B cell (primary cell): Measurements from ENCODE around the gene DNM2. TPM values are rescaled to one million over a fixed set of nuclear protein-coding genes. Genes with fewer than 3 reads are reported as not detected.
"Not testable (repeated sequence)": the region's sequence is repeated elsewhere in the genome, so short reads cannot be mapped to it uniquely, and the experiment has no call there.

Experiments
- ATAC-seq: fragments of 200-7000 bp; cut with Tn5 transposase; one replicate; pipeline ENCODE4 v1.10.0; 2021; ENCODE audit warnings: low read depth, mild to moderate bottlenecking, moderate number of reproducible peaks, moderate library complexity
- CTCF ChIA-PET: fragments of 350-600 bp; sonication (Branson Sonifier 250); formaldehyde crosslinking; loops from one replicate; lab custom pipeline; 2021; ENCODE audit warnings: antibody characterized with exemption, inconsistent platforms; lab: Charles Lee
- POLR2A ChIA-PET: fragments of 350-600 bp; sonication (Branson Sonifier 250); formaldehyde crosslinking; loops from one replicate; lab custom pipeline; 2021; ENCODE audit warnings: antibody characterized with exemption; lab: Charles Lee
- DNase-seq: peaks from one replicate; pipeline ENCODE4 v3.0.0; 2013
- H2AFZ ChIP-seq: 2 replicates; pipeline ENCODE4 v1.6.1; 2012; ENCODE audit warnings: mild to moderate bottlenecking, low read depth, low read length; ENCODE audit not compliant: insufficient read depth, poor library complexity, severe bottlenecking
- H3K27ac ChIP-seq, 2 donors: 1 replicate in 1 of 2; 2 replicates in 1 of 2; pipeline ENCODE4 v1.5.1; 2012 to 2013; ENCODE audit warnings: low read length in 2 of 2, mild to moderate bottlenecking in 2 of 2, moderate library complexity in 1 of 2
- H3K27me3 ChIP-seq, 4 experiments: fragments of 200-600 bp in 1 of 4; sonication (generic) in 1 of 4; replicated peaks in 1 of 4; 1 replicate in 2 of 4; 2 replicates in 2 of 4; pipeline versions ENCODE4 v1.6.1 to v1.7.0; 2013 to 2016; ENCODE audit warnings: low read length in 3 of 4, mild to moderate bottlenecking in 2 of 4, mixed read lengths in 1 of 4, moderate library complexity in 1 of 4; ENCODE audit not compliant: insufficient read depth in 4 of 4, control insufficient read depth in 3 of 4; ENCODE audit errors: control extremely low read depth in 1 of 4
- H3K36me3 ChIP-seq, 2 experiments: replicated peaks in 1 of 2; 1 replicate in 1 of 2; 2 replicates in 1 of 2; pipeline versions ENCODE4 v1.6.1 to v1.7.1; 2013; ENCODE audit warnings: low read length in 1 of 2; ENCODE audit not compliant: insufficient read depth in 2 of 2, control insufficient read depth in 1 of 2; ENCODE audit errors: control extremely low read depth in 1 of 2, extremely low read depth in 1 of 2
- H3K4me1 ChIP-seq, 2 donors: fragments of 200-600 bp in 1 of 2; sonication (generic) in 1 of 2; 1 replicate in 1 of 2; 2 replicates in 1 of 2; pipeline versions ENCODE4 v1.5.1 to v1.6.1; 2013 to 2017; ENCODE audit warnings: low read length in 2 of 2; ENCODE audit not compliant: control insufficient read depth in 2 of 2, insufficient read depth in 2 of 2
- H3K4me2 ChIP-seq: replicated peaks from 2 replicates; pipeline ENCODE3; 2012; ENCODE audit warnings: mild to moderate bottlenecking, low read depth, low read length; ENCODE audit not compliant: poor library complexity, severe bottlenecking
- H3K4me3 ChIP-seq, 5 experiments: fragments of 200-600 bp in 1 of 5; sonication (generic) in 1 of 5; 1 replicate in 3 of 5; 2 replicates in 2 of 5; pipeline versions ENCODE4 v1.5.1 to v1.7.0; 2011 to 2016; ENCODE audit warnings: low read length in 4 of 5, mild to moderate bottlenecking in 4 of 5, low read depth in 2 of 5, control low read depth in 1 of 5, moderate library complexity in 1 of 5; ENCODE audit not compliant: insufficient read depth in 1 of 5; ENCODE audit errors: control extremely low read depth in 1 of 5, extremely low read depth in 1 of 5
- H3K79me2 ChIP-seq: fragments of 200-600 bp; sonication (generic); one replicate; pipeline ENCODE4 v1.6.0; 2016; ENCODE audit warnings: low read length; ENCODE audit not compliant: control insufficient read depth, insufficient read depth
- H3K9ac ChIP-seq: fragments of 200-600 bp; sonication (generic); 2 replicates; pipeline ENCODE4 v1.6.1; 2017; ENCODE audit warnings: mild to moderate bottlenecking, low read length, moderate library complexity
- H3K9me3 ChIP-seq, 3 donors: one replicate each; pipeline versions ENCODE4 v1.6.1 to v1.7.1; 2013; ENCODE audit warnings: low read length in 2 of 3; ENCODE audit not compliant: control insufficient read depth in 2 of 3, insufficient read depth in 1 of 3; ENCODE audit errors: control extremely low read depth in 1 of 3
- H4K20me1 ChIP-seq: 2 replicates; pipeline ENCODE4 v1.6.0; 2012; ENCODE audit warnings: mild to moderate bottlenecking, low read length; ENCODE audit not compliant: insufficient read depth, control insufficient read depth, poor library complexity, severe bottlenecking
- H3K27ac Mint-ChIP-seq: one replicate; pipeline ENCODE4 v1.8.0; 2021; ENCODE audit warnings: mixed read lengths
- H3K27me3 Mint-ChIP-seq: one replicate; pipeline ENCODE4 v1.8.0; 2021; ENCODE audit warnings: mixed read lengths
- H3K4me1 Mint-ChIP-seq: one replicate; pipeline ENCODE4 v1.8.0; 2021; ENCODE audit warnings: mixed read lengths
- H3K4me3 Mint-ChIP-seq: one replicate; pipeline ENCODE4 v1.8.0; 2021; ENCODE audit warnings: mixed read lengths
- H3K9me3 Mint-ChIP-seq: one replicate; pipeline ENCODE4 v1.8.0; 2022; ENCODE audit warnings: mixed read lengths; ENCODE audit not compliant: insufficient read depth
- CTCF ChIP-seq: fragments of 200-600 bp; IDR thresholded peaks from one replicate; pipeline ENCODE4 v1.8.0; 2022; ENCODE audit warnings: antibody characterized with exemption, mild to moderate bottlenecking
- EZH2 ChIP-seq: IDR thresholded peaks from 2 replicates; pipeline ENCODE4 v1.6.1; 2012; ENCODE audit warnings: borderline replicate concordance, low read depth, mild to moderate bottlenecking, moderate library complexity, low read length; ENCODE audit not compliant: insufficient read depth, poor library complexity, severe bottlenecking
- WGBS: methylation state at CpG from one replicate; pipeline ENCODE4 v1.1.5; 2013; ENCODE audit warnings: missing lambda C conversion rate; ENCODE audit not compliant: insufficient coverage; 5-methylcytosine and 5-hydroxymethylcytosine counted together
- intact Hi-C: fragments of 100-400 bp; cut with micrococcal nuclease; formaldehyde crosslinking; loops from one replicate; pipeline ENCODE4 v1.10.0; 2022
- polyA plus RNA-seq: library from polyadenylated mRNA; depleted of rRNA; stranded (reverse); fragments of >200 nt; gene quantifications from 2 replicates; pipeline ENCODE4 v1.2.3, GENCODE V29; 2012
- total RNA-seq, 2 donors: library from RNA; stranded (reverse); fragments of 120-200 nt in 1 of 2; gene quantifications; 1 replicate in 1 of 2; 2 replicates in 1 of 2; pipeline versions ENCODE4 v1.2.3 to v1.2.4, GENCODE V29; 2013 to 2022

The DNM2 gene
- total and polyA plus RNA-seq, 2 donors (not counting 1 experiment from before 2014, with no cell fraction given): 163 to 353 TPM

- Histone ChIP-seq H4K20me1 (peaks cover 44% of the 10 kb centered on the region), H3K36me3 (peaks cover 0 to 1% of the 10 kb centered on the region in 2 experiments), H2AFZ (no peak overlapping the region), H3K9me3 (peaks cover 0 to 5% (median 0%) of the 10 kb centered on the region in 3 donors), H3K27me3 (no peaks in the 10 kb centered on the region), H3K79me2 (peaks cover 97% of the 10 kb centered on the region), H3K4me1 (peaks cover 19 to 42% of the 10 kb centered on the region in 2 donors), H3K9ac (no peak overlapping the region), H3K4me2 (peak overlapping the region; percentile 26), H3K4me3 (no peak overlapping the region), H3K27ac (peak overlapping the region; percentile 17 to 30)
- H3K4me3 Mint-ChIP-seq: peak overlapping the region; percentile 50
- no peaks in the 10 kb centered on the region for H3K9me3 Mint-ChIP-seq
- ChIA-PET CTCF (interaction anchor here (1.2 to 1.5 kb wide), 2 partner anchors 12 to 14 kb away, joined by 3 to 5 read pairs; no protein-coding TSS in a partner anchor), POLR2A (no interaction called here)
- H3K27me3 Mint-ChIP-seq: no peaks in the 10 kb centered on the region
- 43% methylated on average over 6 of the region's 10 CpGs for WGBS
- TF ChIP-seq EZH2 (no peak), CTCF (no peak)
- DNase-seq (no peak), ATAC-seq (no peak)
- H3K4me1 Mint-ChIP-seq: peaks cover 43% of the 10 kb centered on the region
- intact Hi-C loops: loop anchor here (10.0 kb wide), 1 partner anchor 278 kb away; the partner anchor contains the start of gene SPC24
- peak overlapping the region; percentile 65 for H3K27ac Mint-ChIP-seq
Measured at GRCh38 chr19:10876459-10877240, 158.8 kb downstream of the DNM2 start.

- H3K27me3 ChIP-seq, H3K4me2 ChIP-seq, ATAC-seq, DNase-seq, H3K9me3 Mint-ChIP-seq, H3K9ac ChIP-seq, H3K9me3 ChIP-seq, H3K4me3 ChIP-seq, H3K27me3 Mint-ChIP-seq, H3K36me3 ChIP-seq, H2AFZ ChIP-seq: not testable (repeated sequence)
- Mint-ChIP-seq H3K27ac (peak overlapping the region; percentile 55), H3K4me1 (peaks cover 39% of the 10 kb centered on the region), H3K4me3 (peak overlapping the region; percentile 81)
- Histone ChIP-seq H4K20me1 (peaks cover 53% of the 10 kb centered on the region), H3K27ac (peak overlapping the region in 1 of 2 donors; percentile 28), H3K79me2 (peaks cover 97% of the 10 kb centered on the region), H3K4me1 (peaks cover 15 to 36% of the 10 kb centered on the region in 2 donors)
- intact Hi-C loops: loop anchor here (10.0 kb wide), 1 partner anchor 277 kb away; the partner anchor contains the start of gene SPC24
- POLR2A ChIA-PET: interaction anchor here (0.6 kb wide), 1 partner anchor 77 kb away, joined by 4 read pairs; no protein-coding TSS in a partner anchor
- CTCF ChIA-PET: interaction anchor here (0.6 to 1.2 kb wide), 3 partner anchors 13 to 248 kb away, joined by 3 to 4 read pairs (median 4); no protein-coding TSS in a partner anchor
- WGBS: 92% methylated on average over 6 of the region's 9 CpGs
Measured at GRCh38 chr19:10877608-10878007, 159.7 kb downstream of the DNM2 start.
